HepG2 (cell line): ENCODE results near the gene OSBPL2. TPM values are rescaled to one million over a fixed set of nuclear protein-coding genes. Genes with fewer than 3 reads are reported as not detected.

Experiments used
- ATAC-seq: fragments of 200-7000 bp; cut with Tn5 transposase; 3 replicates; pipeline ENCODE4 v1.9.1; 2020; ENCODE audit warnings: mild to moderate bottlenecking, moderate library complexity
- BruUV-seq: library from RNA; stranded (reverse); fragments of 400-500 nt; replicated peaks from 2 replicates; lab custom pipeline; 2021; lab: Mats Ljungman, UMichigan
- CTCF ChIA-PET: fragments of 300-600 bp; formaldehyde crosslinking; extraction: SDS; loops from one replicate; lab custom pipeline; 2021; ENCODE audit warnings: low total read pairs, inconsistent platforms, low intra/inter-chr PET ratio; lab: Yijun Ruan, JAX
- POLR2A ChIA-PET: fragments of 350-600 bp; sonication (Branson Sonifier 250); formaldehyde crosslinking; loops from one replicate; lab custom pipeline; 2020; ENCODE audit warnings: antibody characterized with exemption, inconsistent platforms; lab: Yijun Ruan, JAX
- DNase-seq: peaks from one replicate; pipeline ENCODE4 v3.0.0-alpha.2; 2015; ENCODE audit warnings: low spot score
- FAIRE-seq: peaks from 3 replicates; lab custom pipeline; 2011; peaks lifted over from hg19 to GRCh38; lab: Jason Lieb, UNC
- H2AFZ ChIP-seq: one replicate; pipeline ENCODE4 v1.6.1; 2011; ENCODE audit warnings: low read length, inconsistent platforms
- H3K27ac ChIP-seq: fragments of 300-600 bp; 3 replicates; pipeline ENCODE4 v1.8.0; 2011; ENCODE audit warnings: mixed run types, mild to moderate bottlenecking, mixed read lengths, low read length, inconsistent platforms; ENCODE audit not compliant: insufficient read depth; ENCODE audit errors: extremely low read length
- H3K27me3 ChIP-seq, 2 experiments: fragments of 200-600 bp in 1 of 2; 2 replicates in 1 of 2; 3 replicates in 1 of 2; pipeline versions ENCODE4 v1.6.0 to v1.8.0; 2011; ENCODE audit warnings: low read length in 2 of 2, mild to moderate bottlenecking in 2 of 2, moderate library complexity in 2 of 2, inconsistent platforms in 1 of 2; ENCODE audit not compliant: insufficient read depth in 2 of 2, control insufficient read depth in 1 of 2
- H3K36me3 ChIP-seq, 2 experiments: fragments of 200-600 bp in 1 of 2; replicated peaks in 1 of 2; 2 replicates in 1 of 2; 3 replicates in 1 of 2; pipeline versions ENCODE4 v1.5.1 to v1.8.0; 2011; ENCODE audit warnings: low read length in 2 of 2, inconsistent platforms in 1 of 2; ENCODE audit not compliant: insufficient read depth in 2 of 2, control insufficient read depth in 1 of 2
- H3K4me1 ChIP-seq: 2 replicates; pipeline ENCODE4 v1.5.1; 2012; ENCODE audit warnings: low read length, inconsistent platforms; ENCODE audit not compliant: insufficient read depth
- H3K4me2 ChIP-seq: 2 replicates; pipeline ENCODE4 v1.6.0; 2011; ENCODE audit warnings: low read depth, low read length, inconsistent platforms
- H3K4me3 ChIP-seq, 3 experiments: fragments of 200-600 bp in 1 of 3; sonication (generic), shearing (Covaris generic) in 1 of 3; replicated peaks in 1 of 3; 2 replicates each; pipeline ENCODE4 v1.5.1; 2011 to 2016; ENCODE audit warnings: low read length in 3 of 3, inconsistent platforms in 2 of 3, low read depth in 2 of 3, mild to moderate bottlenecking in 2 of 3, control low read depth in 1 of 3, mixed read lengths in 1 of 3; ENCODE audit not compliant: insufficient read depth in 1 of 3
- H3K79me2 ChIP-seq: one replicate; pipeline ENCODE4 v1.6.1; 2011; ENCODE audit warnings: low read length, inconsistent platforms; ENCODE audit not compliant: insufficient read depth
- H3K9ac ChIP-seq: 2 replicates; pipeline ENCODE4 v1.6.0; 2011; ENCODE audit warnings: mild to moderate bottlenecking, low read depth, low read length, inconsistent platforms; ENCODE audit not compliant: insufficient read depth
- H3K9me3 ChIP-seq: 2 replicates; pipeline ENCODE4 v1.5.1; 2012; ENCODE audit warnings: mild to moderate bottlenecking, low read length
- H4K20me1 ChIP-seq: 2 replicates; pipeline ENCODE4 v1.6.0; 2011; ENCODE audit warnings: inconsistent platforms, mild to moderate bottlenecking, low read length, moderate library complexity; ENCODE audit not compliant: insufficient read depth
- AGO2 ChIP-seq: fragments of 200-400 bp; formaldehyde crosslinking; optimal IDR thresholded peaks from 2 replicates; pipeline ENCODE3; 2017; ENCODE audit warnings: mild to moderate bottlenecking, low read depth, low read length, moderate library complexity
- ARNT2 ChIP-seq: sonication (generic); formaldehyde crosslinking; IDR thresholded peaks from 2 replicates; pipeline ENCODE4 v1.8.0; 2022; ENCODE audit warnings: mild to moderate bottlenecking, low read depth, missing genetic modification reagents, moderate library complexity
- ATAD3A ChIP-seq: sonication (generic); formaldehyde crosslinking; IDR thresholded peaks from 2 replicates; pipeline ENCODE4 v1.4.0; 2020; ENCODE audit warnings: missing genetic modification reagents
- ETS1 ChIP-seq: sonication (generic); formaldehyde crosslinking; IDR thresholded peaks from 2 replicates; pipeline ENCODE4 v1.4.0; 2020; ENCODE audit warnings: missing genetic modification reagents
- ZBTB8A ChIP-seq: sonication (generic); formaldehyde crosslinking; IDR thresholded peaks from 2 replicates; pipeline ENCODE4 v1.4.0; 2020; ENCODE audit warnings: mild to moderate bottlenecking, low read depth, missing genetic modification reagents, borderline replicate concordance
- ZC3H13 ChIP-seq: sonication (generic); formaldehyde crosslinking; IDR thresholded peaks from 2 replicates; pipeline ENCODE4 v1.8.1; 2023; ENCODE audit warnings: mild to moderate bottlenecking, missing genetic modification reagents, moderate library complexity
- ZNF143 ChIP-seq: sonication (generic); formaldehyde crosslinking; IDR thresholded peaks from 2 replicates; pipeline ENCODE4 v1.4.0; 2020; ENCODE audit warnings: missing genetic modification reagents
- WGBS: methylation state at CpG from one replicate; pipeline ENCODE4 v1.1.6; 2017; ENCODE audit warnings: low lambda C conversion rate; 5-methylcytosine and 5-hydroxymethylcytosine counted together
- in situ Hi-C: cut with HindIII; loops from 2 replicates; pipeline ENCODE4 v1.10.0; 2017; ENCODE audit warnings: low pct_unique_long_range_greater_than_20kb; ENCODE audit not compliant: extremely low pct_ligation_motif_present
- intact Hi-C: fragments of 100-400 bp; cut with micrococcal nuclease; formaldehyde crosslinking; loops from one replicate; pipeline ENCODE4 v1.10.0; 2022; ENCODE audit not compliant: unreplicated experiment
- polyA plus RNA-seq, 8 experiments: library from polyadenylated mRNA; depleted of rRNA in 3 of 8; stranded (reverse) in 7 of 8; unstranded in 1 of 8; fragments of >200 nt; fragmentation: Illumina TruSeq in 4 of 8; extraction: Trizol in 4 of 8; gene quantifications; 2 replicates each; pipeline versions ENCODE4 v1.2.1 to v1.2.3, GENCODE V29; 2011 to 2016; ENCODE audit warnings: low read depth in 4 of 8, missing spikeins in 1 of 8, mixed read lengths in 1 of 8; ENCODE audit not compliant: insufficient read depth in 1 of 8
- total RNA-seq, 5 experiments: library from RNA; depleted of rRNA; stranded (reverse); fragments of >200 nt; fragmentation: Illumina TruSeq; extraction: Trizol; gene quantifications; 2 replicates each; pipeline ENCODE4 v1.2.3, GENCODE V29; 2016; ENCODE audit warnings: low read depth in 1 of 5

OSBPL2 gene
- total and polyA plus RNA-seq, 2 of the 13 experiments (the other 11 are each of a cell fraction or from before 2014, with no cell fraction given) = 18.5 to 37.4 TPM

DNA sequence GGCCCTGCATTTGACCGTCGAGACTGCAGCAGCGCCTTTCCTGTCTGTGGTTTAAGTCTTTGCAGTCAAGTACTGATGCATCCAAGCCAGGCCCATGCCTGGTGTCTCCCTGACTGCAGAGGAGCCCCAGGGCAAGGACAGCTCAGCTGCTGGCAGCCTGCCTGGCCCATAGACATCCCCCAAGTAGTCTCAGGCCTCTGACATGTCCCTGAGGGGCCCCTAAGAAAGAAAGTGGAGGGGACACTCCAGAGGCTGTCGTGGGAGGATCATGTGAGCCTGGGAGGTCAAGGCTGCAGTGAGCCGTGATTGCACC, 36.3 kb upstream of the OSBPL2 start:
- POLR2A ChIA-PET = interaction anchor here (1.5 kb wide), 1 partner anchor 15 kb away, joined by 4 read pairs; no protein-coding TSS in a partner anchor
- in situ Hi-C loops = no loop called here
- FAIRE-seq = no peak

DNA sequence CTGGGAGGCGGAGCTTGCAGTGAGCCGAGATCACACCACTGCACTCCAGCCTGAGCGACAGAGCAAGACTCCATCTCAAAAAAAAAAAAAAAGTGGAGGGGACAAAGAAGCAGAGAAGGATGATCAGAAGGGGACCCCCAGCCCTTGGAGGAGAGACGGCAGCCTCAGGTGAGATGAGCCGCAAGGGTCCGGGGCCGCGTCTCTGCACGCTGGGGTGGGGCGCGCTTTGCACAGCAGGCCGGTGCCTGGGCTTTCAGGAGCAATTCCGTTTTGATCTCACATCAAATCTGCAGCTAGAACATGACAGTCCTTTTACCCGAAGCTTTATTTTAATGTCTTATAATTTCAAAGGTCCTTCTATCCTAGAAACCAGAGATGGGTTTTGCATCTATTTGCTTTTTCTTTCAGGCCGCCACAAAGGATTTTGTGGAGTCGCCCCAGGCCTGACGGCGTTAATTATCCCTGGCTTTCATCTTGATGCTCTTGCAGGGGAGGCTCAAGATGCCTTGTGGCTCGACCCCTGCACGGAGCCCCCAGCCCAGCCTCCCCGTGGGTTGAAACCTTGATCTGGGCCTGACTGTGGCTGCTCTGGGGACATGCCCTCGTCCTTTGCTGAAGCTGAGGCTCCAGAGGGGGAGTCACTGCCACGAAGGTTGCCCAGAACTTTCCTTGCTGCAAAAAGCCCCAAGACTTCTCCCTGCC, 35.5 kb upstream of the OSBPL2 start:
- FAIRE-seq = no peak
- in situ Hi-C loops = no loop called here

More for the DNA sequence above, 36.3 kb upstream of the OSBPL2 start:
- Histone ChIP-seq H3K79me2 (no peaks in the 10 kb centered on the region), H3K4me1 (no peaks in the 10 kb centered on the region), H3K27me3 (no peaks in the 10 kb centered on the region), H3K27ac (no peak overlapping the region), H3K4me3 (no peak overlapping the region), H3K4me2 (no peak overlapping the region), H2AFZ (no peak overlapping the region), H3K9ac (no peak overlapping the region), H3K36me3 (peaks cover 30 to 49% of the 10 kb centered on the region in 2 experiments), H4K20me1 (no peaks in the 10 kb centered on the region), H3K9me3 (no peaks in the 10 kb centered on the region)
- intact Hi-C loops = no loop called here
- WGBS = 97% methylated on average over 5 of the region's 5 CpGs
- ATAC-seq (no peak), DNase-seq (no peak)
- BruUV-seq = TSS peak; percentile 49
- TF ChIP-seq ZBTB8A (no peak), ZNF143 (CRISPR knock-in tag) (no peak), ARNT2 (CRISPR knock-in tag) (no peak), ZC3H13 (CRISPR knock-in tag) (peak; percentile 42; the same call in 1 of the 2 replicates), ETS1 (CRISPR knock-in tag) (no peak)
- CTCF ChIA-PET = no interaction called here

More for the DNA sequence above, 35.5 kb upstream of the OSBPL2 start:
- H2AFZ ChIP-seq = no peak overlapping the region
- H3K4me2 ChIP-seq = no peak overlapping the region
- 96% methylated on average over 23 of the region's 23 CpGs for WGBS
- no peak overlapping the region for H3K27ac ChIP-seq
- no peak overlapping the region for H3K4me3 ChIP-seq
- H3K36me3 ChIP-seq = peaks cover 30 to 42% of the 10 kb centered on the region in 2 experiments
- no TSS peak for BruUV-seq
- H3K79me2 ChIP-seq = no peaks in the 10 kb centered on the region
- no peaks in the 10 kb centered on the region for H3K9me3 ChIP-seq
- no peaks in the 10 kb centered on the region for H3K4me1 ChIP-seq
- no peak for TF ChIP-seq ATAD3A (CRISPR knock-in tag)
- TF ChIP-seq AGO2 = peak; percentile 68
- POLR2A ChIA-PET = interaction anchor here (1.5 kb wide), 1 partner anchor 15 kb away, joined by 4 read pairs; no protein-coding TSS in a partner anchor
- no peak overlapping the region for H3K9ac ChIP-seq
- H4K20me1 ChIP-seq = no peaks in the 10 kb centered on the region
- H3K27me3 ChIP-seq = no peaks in the 10 kb centered on the region
- ATAC-seq = no peak
- intact Hi-C loops = no loop called here
- CTCF ChIA-PET = no interaction called here
- no peak for DNase-seq
